SK-N-MC (cell line): ENCODE results near the gene COL27A1.

ENCODE experiments used
- EZH2 ChIP-seq: fragments of 200-600 bp; sonication (generic); IDR thresholded peaks from one replicate; pipeline ENCODE4 v1.6.1; 2017; ENCODE audit warnings: antibody characterized with exemption
- POLR2AphosphoS5 ChIP-seq: IDR thresholded peaks from 2 replicates; pipeline ENCODE4 v1.6.1; 2012; ENCODE audit warnings: mild to moderate bottlenecking, low read depth, low read length, borderline replicate concordance

DNA sequence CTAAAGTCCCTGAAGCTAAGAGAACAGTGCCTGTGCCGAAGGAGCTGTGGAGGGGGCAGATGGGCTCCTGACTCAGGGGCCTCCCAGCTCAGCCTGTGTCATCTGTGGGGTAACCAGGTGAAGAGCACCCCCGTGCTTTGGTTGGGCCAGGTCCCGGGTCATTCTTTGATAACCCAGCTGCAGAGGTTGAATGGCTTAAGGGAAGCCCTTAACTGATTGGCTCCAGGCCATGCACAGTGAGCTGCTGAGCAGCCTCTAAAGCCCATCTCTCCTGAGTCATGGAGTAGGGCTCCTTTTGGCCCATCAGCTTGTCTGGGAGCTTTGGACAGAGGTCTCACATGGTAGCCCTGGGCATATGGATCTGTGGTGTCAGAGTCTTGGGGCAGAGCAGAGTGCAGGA is 28.7 kb downstream of the COL27A1 start:
- TF ChIP-seq POLR2AphosphoS5, result no peak
- no peak for TF ChIP-seq EZH2
